HepG2 (cell line): Measurements from ENCODE around the gene HCFC1. TPM values are rescaled to one million over a fixed set of nuclear protein-coding genes. Genes with fewer than 3 reads are reported as not detected.

ENCODE experiments used
- ATAC-seq: fragments of 200-7000 bp; cut with Tn5 transposase; 3 replicates; pipeline ENCODE4 v1.9.1; 2020; ENCODE audit warnings: mild to moderate bottlenecking, moderate library complexity
- BruUV-seq: library from RNA; stranded (reverse); fragments of 400-500 nt; replicated peaks from 2 replicates; lab custom pipeline; 2021; lab: Mats Ljungman, UMichigan
- CTCF ChIA-PET: fragments of 300-600 bp; formaldehyde crosslinking; extraction: SDS; loops from one replicate; lab custom pipeline; 2021; ENCODE audit warnings: low total read pairs, inconsistent platforms, low intra/inter-chr PET ratio; lab: Yijun Ruan, JAX
- POLR2A ChIA-PET: fragments of 350-600 bp; sonication (Branson Sonifier 250); formaldehyde crosslinking; loops from one replicate; lab custom pipeline; 2020; ENCODE audit warnings: antibody characterized with exemption, inconsistent platforms; lab: Yijun Ruan, JAX
- DNase-seq: peaks from one replicate; pipeline ENCODE4 v3.0.0-alpha.2; 2015; ENCODE audit warnings: low spot score
- FAIRE-seq: peaks from 3 replicates; lab custom pipeline; 2011; peaks lifted over from hg19 to GRCh38; lab: Jason Lieb, UNC
- H2AFZ ChIP-seq: one replicate; pipeline ENCODE4 v1.6.1; 2011; ENCODE audit warnings: low read length, inconsistent platforms
- H3K27ac ChIP-seq: fragments of 300-600 bp; 3 replicates; pipeline ENCODE4 v1.8.0; 2011; ENCODE audit warnings: mixed run types, mild to moderate bottlenecking, mixed read lengths, low read length, inconsistent platforms; ENCODE audit not compliant: insufficient read depth; ENCODE audit errors: extremely low read length
- H3K27me3 ChIP-seq, 2 experiments: fragments of 200-600 bp in 1 of 2; 2 replicates in 1 of 2; 3 replicates in 1 of 2; pipeline versions ENCODE4 v1.6.0 to v1.8.0; 2011; ENCODE audit warnings: low read length in 2 of 2, mild to moderate bottlenecking in 2 of 2, moderate library complexity in 2 of 2, inconsistent platforms in 1 of 2; ENCODE audit not compliant: insufficient read depth in 2 of 2, control insufficient read depth in 1 of 2
- H3K36me3 ChIP-seq, 2 experiments: fragments of 200-600 bp in 1 of 2; replicated peaks in 1 of 2; 2 replicates in 1 of 2; 3 replicates in 1 of 2; pipeline versions ENCODE4 v1.5.1 to v1.8.0; 2011; ENCODE audit warnings: low read length in 2 of 2, inconsistent platforms in 1 of 2; ENCODE audit not compliant: insufficient read depth in 2 of 2, control insufficient read depth in 1 of 2
- H3K4me1 ChIP-seq: 2 replicates; pipeline ENCODE4 v1.5.1; 2012; ENCODE audit warnings: low read length, inconsistent platforms; ENCODE audit not compliant: insufficient read depth
- H3K4me2 ChIP-seq: 2 replicates; pipeline ENCODE4 v1.6.0; 2011; ENCODE audit warnings: low read depth, low read length, inconsistent platforms
- H3K4me3 ChIP-seq, 3 experiments: fragments of 200-600 bp in 1 of 3; sonication (generic), shearing (Covaris generic) in 1 of 3; replicated peaks in 1 of 3; 2 replicates each; pipeline ENCODE4 v1.5.1; 2011 to 2016; ENCODE audit warnings: low read length in 3 of 3, inconsistent platforms in 2 of 3, low read depth in 2 of 3, mild to moderate bottlenecking in 2 of 3, control low read depth in 1 of 3, mixed read lengths in 1 of 3; ENCODE audit not compliant: insufficient read depth in 1 of 3
- H3K79me2 ChIP-seq: one replicate; pipeline ENCODE4 v1.6.1; 2011; ENCODE audit warnings: low read length, inconsistent platforms; ENCODE audit not compliant: insufficient read depth
- H3K9ac ChIP-seq: 2 replicates; pipeline ENCODE4 v1.6.0; 2011; ENCODE audit warnings: mild to moderate bottlenecking, low read depth, low read length, inconsistent platforms; ENCODE audit not compliant: insufficient read depth
- H3K9me3 ChIP-seq: 2 replicates; pipeline ENCODE4 v1.5.1; 2012; ENCODE audit warnings: mild to moderate bottlenecking, low read length
- H4K20me1 ChIP-seq: 2 replicates; pipeline ENCODE4 v1.6.0; 2011; ENCODE audit warnings: inconsistent platforms, mild to moderate bottlenecking, low read length, moderate library complexity; ENCODE audit not compliant: insufficient read depth
- CREB1 ChIP-seq, 2 experiments: fragments of 450-650 bp in 1 of 2; IDR thresholded peaks; 2 replicates each; pipeline ENCODE4 v1.6.1; 2016 to 2017; ENCODE audit warnings: control low read depth in 1 of 2, mild to moderate bottlenecking in 1 of 2, missing compliant biosample characterization in 1 of 2, missing genetic modification characterization in 1 of 2
- FOSL2 ChIP-seq: sonication (generic); formaldehyde crosslinking; IDR thresholded peaks from 2 replicates; pipeline ENCODE4 v1.4.0; 2020; ENCODE audit warnings: missing genetic modification reagents
- FUBP1 ChIP-seq: sonication (generic); formaldehyde crosslinking; IDR thresholded peaks from 2 replicates; pipeline ENCODE4 v1.5.1; 2020; ENCODE audit warnings: missing genetic modification reagents, mild to moderate bottlenecking, borderline replicate concordance
- IRF1 ChIP-seq: sonication (generic); formaldehyde crosslinking; IDR thresholded peaks from 2 replicates; pipeline ENCODE4 v1.4.0; 2020; ENCODE audit warnings: low read depth, mild to moderate bottlenecking, missing genetic modification reagents
- KDM6A ChIP-seq: IDR thresholded peaks from 2 replicates; pipeline ENCODE4 v1.6.1; 2016; ENCODE audit warnings: low read depth
- MAFF ChIP-seq: IDR thresholded peaks from 2 replicates; pipeline ENCODE4 v1.6.1; 2011; ENCODE audit warnings: low read depth, low read length, improper control_type of control experiment
- MAFK ChIP-seq, 2 experiments: IDR thresholded peaks in 1 of 2; conservative IDR thresholded peaks in 1 of 2; 2 replicates each; pipeline ENCODE4 v1.6.1; 2011; ENCODE audit warnings: improper control_type of control experiment in 2 of 2, low read length in 2 of 2
- NFIB ChIP-seq: sonication (generic); formaldehyde crosslinking; IDR thresholded peaks from 2 replicates; pipeline ENCODE4 v1.9.0; 2021; ENCODE audit warnings: missing genetic modification reagents, mild to moderate bottlenecking, borderline replicate concordance
- NR3C1 ChIP-seq: sonication (generic); formaldehyde crosslinking; IDR thresholded peaks from 2 replicates; pipeline ENCODE4 v1.4.0; 2020; ENCODE audit warnings: missing genetic modification reagents
- PAXIP1 ChIP-seq: sonication (generic); formaldehyde crosslinking; conservative IDR thresholded peaks from 2 replicates; pipeline ENCODE4 v1.4.0; 2020; ENCODE audit warnings: mild to moderate bottlenecking, missing genetic modification reagents, moderate library complexity
- YY1 ChIP-seq: IDR thresholded peaks from 2 replicates; pipeline ENCODE4 v1.6.1; 2011; ENCODE audit warnings: low read length, low read depth, moderate library complexity, mild to moderate bottlenecking; ENCODE audit not compliant: insufficient read depth, insufficient replicate concordance
- ZNF562 ChIP-seq: sonication (generic); formaldehyde crosslinking; IDR thresholded peaks from 2 replicates; pipeline ENCODE4 v1.8.0; 2022; ENCODE audit warnings: missing genetic modification reagents, borderline replicate concordance
- ZNF704 ChIP-seq: sonication (generic); formaldehyde crosslinking; IDR thresholded peaks from 2 replicates; pipeline ENCODE4 v1.8.1; 2023; ENCODE audit warnings: mild to moderate bottlenecking, inconsistent platforms, moderate library complexity, missing genetic modification reagents, borderline replicate concordance
- WGBS: methylation state at CpG from one replicate; pipeline ENCODE4 v1.1.6; 2017; ENCODE audit warnings: low lambda C conversion rate; 5-methylcytosine and 5-hydroxymethylcytosine counted together
- in situ Hi-C: cut with HindIII; loops from 2 replicates; pipeline ENCODE4 v1.10.0; 2017; ENCODE audit warnings: low pct_unique_long_range_greater_than_20kb; ENCODE audit not compliant: extremely low pct_ligation_motif_present
- intact Hi-C: fragments of 100-400 bp; cut with micrococcal nuclease; formaldehyde crosslinking; loops from one replicate; pipeline ENCODE4 v1.10.0; 2022; ENCODE audit not compliant: unreplicated experiment
- polyA plus RNA-seq, 8 experiments: library from polyadenylated mRNA; depleted of rRNA in 3 of 8; stranded (reverse) in 7 of 8; unstranded in 1 of 8; fragments of >200 nt; fragmentation: Illumina TruSeq in 4 of 8; extraction: Trizol in 4 of 8; gene quantifications; 2 replicates each; pipeline versions ENCODE4 v1.2.1 to v1.2.3, GENCODE V29; 2011 to 2016; ENCODE audit warnings: low read depth in 4 of 8, missing spikeins in 1 of 8, mixed read lengths in 1 of 8; ENCODE audit not compliant: insufficient read depth in 1 of 8
- total RNA-seq, 5 experiments: library from RNA; depleted of rRNA; stranded (reverse); fragments of >200 nt; fragmentation: Illumina TruSeq; extraction: Trizol; gene quantifications; 2 replicates each; pipeline ENCODE4 v1.2.3, GENCODE V29; 2016; ENCODE audit warnings: low read depth in 1 of 5

The HCFC1 gene
- total and polyA plus RNA-seq, 2 of the 13 experiments (the other 11 are each of a cell fraction or from before 2014, with no cell fraction given) = 5.8 to 17.8 TPM

- peaks cover 22% of the 10 kb centered on the region for H3K4me1 ChIP-seq
- H3K79me2 ChIP-seq = no peaks in the 10 kb centered on the region
- no CpG with 5 or more reads among the region's 28 CpGs for WGBS
- TF ChIP-seq FOSL2 (CRISPR knock-in tag) = no peak
- no peak for TF ChIP-seq CREB1 (IDR thresholded peaks at IDR 0.05)
- TF ChIP-seq CREB1 (CRISPR knock-in tag; IDR thresholded peaks at IDR 0.05) = no peak
- TF ChIP-seq FUBP1 (CRISPR knock-in tag) = no peak
- TF ChIP-seq YY1 = no peak
- TF ChIP-seq NFIB (CRISPR knock-in tag) = no peak
- no peak for TF ChIP-seq KDM6A (CRISPR knock-in tag)
- no peak for TF ChIP-seq NR3C1 (CRISPR knock-in tag)
- no peak for TF ChIP-seq ZNF562 (CRISPR knock-in tag)
- no peak for TF ChIP-seq ZNF704 (CRISPR knock-in tag)
- peak in 1 of 2 experiments; percentile 49; a peak in 1 of 4 replicates for TF ChIP-seq MAFK (conservative IDR thresholded peaks at IDR 0.05 in 1 of 2, IDR thresholded peaks at IDR 0.05 in 1 of 2; ENCODE audit: low read length in 2 of 2)
- no peak for TF ChIP-seq PAXIP1 (CRISPR knock-in tag)
- TF ChIP-seq IRF1 (CRISPR knock-in tag) = no peak
- peak; percentile 8; the same call in 1 of the 2 replicates for TF ChIP-seq MAFF
- 0 out of 2 replicates have a peak, but pooled peaks cover 2% of the 10 kb centered on the region for H4K20me1 ChIP-seq
- ChIA-PET CTCF (no interaction called here), POLR2A (no interaction called here)
- H3K27me3 ChIP-seq = no peaks in the 10 kb centered on the region
- H3K27ac ChIP-seq = no peak overlapping the region
- ATAC-seq (no peak), DNase-seq (no peak), FAIRE-seq (no peak)
- no peaks in the 10 kb centered on the region for H3K9me3 ChIP-seq
- H3K36me3 ChIP-seq = peaks cover 15 to 52% of the 10 kb centered on the region in 2 experiments; a peak in 4 of 5 replicates
- intact Hi-C loops (no loop called here), in situ Hi-C loops (no loop called here)
- H3K4me2 ChIP-seq = no peak overlapping the region
- no peak overlapping the region for H3K4me3 ChIP-seq
- H3K9ac ChIP-seq = no peak overlapping the region
- no peak overlapping the region for H2AFZ ChIP-seq
- BruUV-seq = no TSS peak
Observed at GRCh38 chrX:153951683-153952372, 19.8 kb downstream of the HCFC1 start.
